Body of pancreas (tissue), 4 donors: ENCODE results near the gene RNF187. TPM values are rescaled to one million over a fixed set of nuclear protein-coding genes. Genes with fewer than 3 reads are reported as not detected.
A peak's percentile ranks its signal among the peaks of the same experiment; 100 is the strongest.

ENCODE experiments used
- ATAC-seq: fragments of 150-250 bp; one replicate; pipeline ENCODE4 v1.9.1; 2016
- DNase-seq, 4 donors: peaks; one replicate each; pipeline ENCODE4 v3.0.0-alpha.2; 2019
- H3K27ac ChIP-seq, 4 donors: fragments of 200-600 bp; sonication (generic); 1 replicate in 3 of 4; 2 replicates in 1 of 4; pipeline versions ENCODE4 v1.5.1 to v1.6.1; 2016 to 2019; ENCODE audit warnings: mild to moderate bottlenecking in 1 of 4, mixed read lengths in 1 of 4, moderate library complexity in 1 of 4
- H3K27me3 ChIP-seq, 2 donors: fragments of 200-600 bp; sonication (generic); one replicate each; pipeline ENCODE4 v1.6.0; 2016; ENCODE audit warnings: mild to moderate bottlenecking in 1 of 2
- H3K36me3 ChIP-seq, 2 donors: fragments of 200-600 bp; sonication (generic); replicated peaks in 1 of 2; 2 replicates each; pipeline ENCODE4 v1.5.1; 2016; ENCODE audit warnings: low read depth in 2 of 2; ENCODE audit not compliant: insufficient read depth in 1 of 2
- H3K4me1 ChIP-seq: fragments of 200-600 bp; sonication (generic); one replicate; pipeline ENCODE4 v1.6.0; 2016
- H3K4me3 ChIP-seq, 2 donors: fragments of 200-600 bp; sonication (generic); 1 replicate in 1 of 2; 2 replicates in 1 of 2; pipeline ENCODE4 v1.5.1; 2016 to 2019
- H3K9me3 ChIP-seq, 3 donors: fragments of 200-600 bp; sonication (generic); 1 replicate in 2 of 3; 2 replicates in 1 of 3; pipeline ENCODE4 v1.5.1; 2016
- POLR2A ChIP-seq, 3 donors: fragments of 450-650 bp; IDR thresholded peaks; one replicate each; pipeline ENCODE4 v1.6.1; 2016; ENCODE audit warnings: antibody characterized with exemption in 3 of 3, mild to moderate bottlenecking in 2 of 3
- WGBS, 2 donors: methylation state at CpG; one replicate each; pipeline ENCODE4 v1.1.5; 2017; 5-methylcytosine and 5-hydroxymethylcytosine counted together
- intact Hi-C: fragments of 100-400 bp; cut with DNase I; formaldehyde crosslinking; loops from one replicate; pipeline ENCODE4 v1.15.1; 2023
- total RNA-seq, 2 donors: library from RNA; depleted of rRNA; stranded (reverse); fragments of >200 nt; gene quantifications; one replicate each; pipeline ENCODE4 v1.1.0, GENCODE V29; 2016
- TF ChIP-seq, protein P1 (sequence below), 7 experiments: fragments of 450-650 bp in 4 of 7; fragments of 200-600 bp in 3 of 7; sonication (generic) in 3 of 7; IDR thresholded peaks; one replicate each; pipeline ENCODE4 v1.5.1; 2016 to 2019; ENCODE audit warnings: antibody characterized with exemption in 7 of 7

The RNF187 gene
- total RNA-seq, 2 donors from 2014 or later = 20.0 to 35.9 TPM

DNA sequence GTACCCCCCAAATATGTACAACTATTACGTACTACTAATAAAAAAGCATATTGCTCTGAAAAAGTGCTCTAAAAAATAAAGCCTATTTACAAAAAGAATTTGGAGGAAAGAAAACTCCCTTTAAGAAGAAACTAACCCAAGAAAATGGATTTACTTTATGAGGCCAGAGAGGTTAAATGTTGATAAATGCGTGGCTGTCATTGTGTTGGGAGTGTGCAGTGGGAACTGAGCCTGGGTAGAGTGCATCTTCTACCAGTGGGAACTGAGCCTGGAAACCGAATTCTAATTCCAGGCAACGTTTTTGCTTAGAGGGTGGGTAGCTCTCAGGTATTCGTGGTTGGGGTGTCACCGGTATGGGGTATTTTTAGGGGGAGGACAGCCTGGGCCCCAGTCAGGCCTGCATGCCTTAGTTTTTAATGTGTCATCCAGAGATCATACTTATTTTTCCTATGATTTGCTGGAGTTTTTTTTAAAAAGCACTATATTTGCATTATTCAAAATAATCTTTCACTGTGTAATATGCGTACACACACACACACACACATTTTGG lies 24.1 kb upstream of the RNF187 start:
- ATAC-seq (no peak), DNase-seq (no peak)
- TF ChIP-seq, protein P1, sequence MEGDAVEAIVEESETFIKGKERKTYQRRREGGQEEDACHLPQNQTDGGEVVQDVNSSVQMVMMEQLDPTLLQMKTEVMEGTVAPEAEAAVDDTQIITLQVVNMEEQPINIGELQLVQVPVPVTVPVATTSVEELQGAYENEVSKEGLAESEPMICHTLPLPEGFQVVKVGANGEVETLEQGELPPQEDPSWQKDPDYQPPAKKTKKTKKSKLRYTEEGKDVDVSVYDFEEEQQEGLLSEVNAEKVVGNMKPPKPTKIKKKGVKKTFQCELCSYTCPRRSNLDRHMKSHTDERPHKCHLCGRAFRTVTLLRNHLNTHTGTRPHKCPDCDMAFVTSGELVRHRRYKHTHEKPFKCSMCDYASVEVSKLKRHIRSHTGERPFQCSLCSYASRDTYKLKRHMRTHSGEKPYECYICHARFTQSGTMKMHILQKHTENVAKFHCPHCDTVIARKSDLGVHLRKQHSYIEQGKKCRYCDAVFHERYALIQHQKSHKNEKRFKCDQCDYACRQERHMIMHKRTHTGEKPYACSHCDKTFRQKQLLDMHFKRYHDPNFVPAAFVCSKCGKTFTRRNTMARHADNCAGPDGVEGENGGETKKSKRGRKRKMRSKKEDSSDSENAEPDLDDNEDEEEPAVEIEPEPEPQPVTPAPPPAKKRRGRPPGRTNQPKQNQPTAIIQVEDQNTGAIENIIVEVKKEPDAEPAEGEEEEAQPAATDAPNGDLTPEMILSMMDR (IDR thresholded peaks at IDR 0.05) = no peak
- TF ChIP-seq POLR2A (IDR thresholded peaks at IDR 0.05) = no peak
- no peaks in the 10 kb centered on the region for H3K9me3 ChIP-seq
- H3K4me1 ChIP-seq = peaks cover 28% of the 10 kb centered on the region
- H3K27ac ChIP-seq = no peak overlapping the region
- 46 to 53% methylated on average over 7 of the region's 7 CpGs for WGBS, 2 donors
- intact Hi-C loops = no loop called here
- H3K36me3 ChIP-seq = no peaks in the 10 kb centered on the region
- H3K4me3 ChIP-seq = no peak overlapping the region
- H3K27me3 ChIP-seq = peaks cover 0 to 29% of the 10 kb centered on the region in 2 donors

DNA sequence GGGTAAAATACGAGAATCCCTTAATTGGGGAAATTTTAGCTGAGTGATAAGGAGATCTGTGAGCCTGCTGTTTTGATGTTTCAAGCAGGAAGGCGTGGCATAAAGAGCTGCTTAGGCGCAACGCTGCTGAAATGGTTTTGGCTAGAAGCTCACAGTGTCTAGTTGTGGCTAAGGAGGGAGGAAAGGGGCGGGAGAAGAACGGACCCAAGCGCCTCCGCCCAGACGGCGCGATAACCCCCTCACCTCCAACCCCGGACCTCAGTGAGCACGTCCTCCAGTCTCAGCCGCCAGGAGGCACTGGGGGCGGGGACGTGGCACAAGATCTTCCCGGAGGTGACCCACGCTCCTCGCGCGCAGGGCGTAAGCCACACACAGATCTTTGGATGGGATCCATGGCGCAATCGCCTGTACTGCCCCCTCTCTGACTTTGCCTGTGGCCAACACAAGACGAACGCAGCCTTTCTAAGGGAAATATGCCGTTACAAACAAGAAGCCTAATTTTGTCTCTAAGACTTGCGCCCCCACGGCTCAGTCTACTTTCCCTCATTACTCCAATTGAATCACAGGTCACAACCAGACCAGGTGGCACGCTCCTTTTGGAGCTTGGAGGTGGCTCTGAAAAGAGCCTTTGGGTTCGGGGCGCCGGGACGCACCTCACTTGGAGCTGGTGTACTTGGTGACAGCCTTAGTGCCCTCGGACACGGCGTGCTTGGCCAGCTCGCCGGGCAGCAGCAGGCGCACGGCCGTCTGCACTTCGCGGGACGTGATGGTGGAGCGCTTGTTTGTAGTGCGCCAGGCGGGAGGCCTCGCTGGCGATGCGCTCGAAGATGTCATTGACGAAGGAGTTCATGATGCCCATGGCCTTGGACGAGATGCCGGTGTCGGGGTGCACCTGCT lies 23.4 kb upstream of the RNF187 start:
- 3 to 10% methylated on average over 25 to 55 of the region's 56 CpGs for WGBS, 2 donors
- no peaks in the 10 kb centered on the region for H3K9me3 ChIP-seq
- H3K27ac ChIP-seq = no peak overlapping the region
- peaks cover 0 to 29% of the 10 kb centered on the region in 2 donors for H3K27me3 ChIP-seq
- H3K36me3 ChIP-seq = no peaks in the 10 kb centered on the region
- peaks cover 21% of the 10 kb centered on the region for H3K4me1 ChIP-seq
- no peak overlapping the region for H3K4me3 ChIP-seq
- DNase-seq (peak in 1 of 4 donors; percentile 13), ATAC-seq (no peak)
- TF ChIP-seq POLR2A (IDR thresholded peaks at IDR 0.05) = no peak
- TF ChIP-seq, protein P1 (IDR thresholded peaks at IDR 0.05) = no peak
- intact Hi-C loops = no loop called here

DNA sequence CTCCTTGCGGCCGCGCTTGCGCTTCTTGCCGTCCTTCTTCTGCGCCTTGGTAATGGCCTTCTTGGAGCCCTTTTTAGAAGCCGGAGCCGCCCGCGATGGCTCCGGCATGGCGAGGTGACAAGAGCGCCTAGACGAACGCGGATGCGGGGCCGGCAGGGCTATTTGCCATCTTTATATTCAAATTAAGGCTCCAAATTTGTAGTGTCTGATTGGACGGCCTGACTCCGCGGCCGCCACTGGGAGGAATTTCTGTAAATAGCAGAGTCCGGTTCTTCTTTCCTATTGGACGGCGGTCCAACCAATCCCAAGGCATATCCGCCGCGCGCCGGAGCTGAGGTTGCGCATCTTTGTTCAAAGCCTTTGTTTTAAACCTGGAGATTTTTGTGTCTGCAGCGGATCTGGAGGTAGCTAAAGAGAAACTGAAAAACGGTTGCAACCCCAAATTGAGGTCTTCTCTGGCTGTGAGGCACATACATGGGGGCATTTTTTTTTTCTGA lies 22.6 kb upstream of the RNF187 start:
- Histone ChIP-seq H3K27ac (no peak overlapping the region), H3K27me3 (peaks cover 0 to 30% of the 10 kb centered on the region in 2 donors)
- TF ChIP-seq POLR2A (IDR thresholded peaks at IDR 0.05) = no peak
- TF ChIP-seq, protein P1 (IDR thresholded peaks at IDR 0.05) = no peak

DNA sequence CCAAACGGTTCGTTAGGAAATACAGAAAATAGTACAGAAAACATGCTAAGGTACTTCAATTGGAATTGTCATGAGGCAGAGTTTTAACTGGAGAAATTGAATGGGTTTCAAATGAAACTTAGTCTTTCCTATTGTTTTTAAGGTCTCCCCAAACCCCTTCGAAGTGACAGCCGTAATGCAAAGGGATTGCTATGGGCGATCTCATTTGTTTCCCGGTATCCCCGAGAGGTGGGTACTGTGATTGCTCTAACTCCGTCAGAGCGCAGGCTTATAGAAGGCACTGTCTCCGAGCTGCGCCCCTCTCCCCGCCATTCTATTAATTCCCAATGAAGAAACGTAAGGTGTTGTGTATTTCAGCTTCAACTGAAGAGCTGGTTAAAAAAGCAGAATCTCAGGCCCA lies 22.0 kb upstream of the RNF187 start:
- Histone ChIP-seq H3K9me3 (no peaks in the 10 kb centered on the region), H3K4me1 (peaks cover 12% of the 10 kb centered on the region), H3K27me3 (peaks cover 0 to 26% of the 10 kb centered on the region in 2 donors), H3K4me3 (no peak overlapping the region), H3K36me3 (no peaks in the 10 kb centered on the region), H3K27ac (no peak overlapping the region)
- no peak for DNase-seq
- TF ChIP-seq POLR2A (IDR thresholded peaks at IDR 0.05) = no peak
- TF ChIP-seq, protein P1 (IDR thresholded peaks at IDR 0.05) = no peak
- ATAC-seq = no peak
- intact Hi-C loops = no loop called here
- 17 to 22% methylated on average over 13 of the region's 13 CpGs for WGBS, 2 donors

More for the DNA sequence above, 22.6 kb upstream of the RNF187 start:
- Histone ChIP-seq H3K36me3 (no peaks in the 10 kb centered on the region), H3K9me3 (no peaks in the 10 kb centered on the region), H3K4me3 (no peak overlapping the region), H3K4me1 (peaks cover 13% of the 10 kb centered on the region)
- peak; percentile 56 for ATAC-seq
- 2 to 8% methylated on average over 29 to 33 of the region's 33 CpGs for WGBS, 2 donors
- intact Hi-C loops = no loop called here
- peak; percentile 23 to 58 (median 41) for DNase-seq
